HG02870 (cell line): ENCODE results near the gene EFNA5.
A peak's percentile ranks its signal among the peaks of the same experiment; 100 is the strongest.
"Not testable (repeated sequence)": the region's sequence is repeated elsewhere in the genome, so short reads cannot be mapped to it uniquely, and the experiment has no call there.

Experiments
- ATAC-seq: cut with Tn5 transposase; IDR thresholded peaks from one replicate; pipeline ENCODE4 v1.9.1; 2021; ENCODE audit warnings: mild to moderate bottlenecking, moderate library complexity; ENCODE audit not compliant: unreplicated experiment

EFNA5 gene

GRCh38 chr5:107437986-107438510 is 232.7 kb downstream of the EFNA5 start:
- ATAC-seq: no peak

- ATAC-seq: no peak
Observed at GRCh38 chr5:107437154-107437553, 233.6 kb downstream of the EFNA5 start.

GRCh38 chr5:107436201-107436600 is 234.5 kb downstream of the EFNA5 start:
- ATAC-seq: no peak

GRCh38 chr5:107435061-107435460 is 235.7 kb downstream of the EFNA5 start:
- ATAC-seq: no peak

- not testable (repeated sequence) for ATAC-seq
Observed at GRCh38 chr5:107433646-107434045, 237.1 kb downstream of the EFNA5 start.

- no peak for ATAC-seq
Observed at GRCh38 chr5:107431998-107432397, 238.7 kb downstream of the EFNA5 start.

GRCh38 chr5:107431536-107431935 is 239.2 kb downstream of the EFNA5 start:
- ATAC-seq: no peak

GRCh38 chr5:107430071-107430625 is 240.6 kb downstream of the EFNA5 start:
- no peak for ATAC-seq

GRCh38 chr5:107428303-107428813 is 242.4 kb downstream of the EFNA5 start:
- ATAC-seq: no peak

- no peak for ATAC-seq
Observed at GRCh38 chr5:107426872-107427271, 243.9 kb downstream of the EFNA5 start.

GRCh38 chr5:107426209-107426608 is 244.5 kb downstream of the EFNA5 start:
- ATAC-seq: no peak

- no peak for ATAC-seq
Observed at GRCh38 chr5:107425541-107426031, 245.2 kb downstream of the EFNA5 start.

- ATAC-seq: no peak
Observed at GRCh38 chr5:107424491-107424890, 246.2 kb downstream of the EFNA5 start.

- no peak for ATAC-seq
Observed at GRCh38 chr5:107422494-107422893, 248.2 kb downstream of the EFNA5 start.

- no peak for ATAC-seq
Observed at GRCh38 chr5:107419498-107419897, 251.2 kb downstream of the EFNA5 start.

- no peak for ATAC-seq
Observed at GRCh38 chr5:107418902-107419301, 251.8 kb downstream of the EFNA5 start.

- no peak for ATAC-seq
Observed at GRCh38 chr5:107418071-107418470, 252.7 kb downstream of the EFNA5 start.

- ATAC-seq: no peak
Observed at GRCh38 chr5:107415762-107416161, 255.0 kb downstream of the EFNA5 start.

GRCh38 chr5:107414802-107415201 is 255.9 kb downstream of the EFNA5 start:
- no peak for ATAC-seq

- ATAC-seq: no peak
Observed at GRCh38 chr5:107413754-107414153, 257.0 kb downstream of the EFNA5 start.

- peak; percentile 79 for ATAC-seq
Observed at GRCh38 chr5:107408564-107408963, 262.2 kb downstream of the EFNA5 start.

GRCh38 chr5:107407713-107408298 is 262.9 kb downstream of the EFNA5 start:
- no peak for ATAC-seq
